GM23338 (cell line): ENCODE measurements around the gene TGFBI. TPM values are rescaled to one million over a fixed set of nuclear protein-coding genes. Genes with fewer than 3 reads are reported as not detected.

Source experiments
- ATAC-seq: fragments of 200-7000 bp; cut with Tn5 transposase; 3 replicates; pipeline ENCODE4 v1.9.1; 2020
- DNase-seq: peaks from one replicate; pipeline ENCODE4 v3.0.0-alpha.2; 2015; ENCODE audit warnings: low spot score
- H2AFZ ChIP-seq: fragments of 200-600 bp; sonication (generic); 2 replicates; pipeline ENCODE4 v1.8.0; 2016; ENCODE audit warnings: antibody characterized with exemption, mild to moderate bottlenecking, moderate library complexity
- H3F3A ChIP-seq: fragments of 200-600 bp; sonication (generic); replicated peaks from 2 replicates; pipeline ENCODE4 v1.8.0; 2017; ENCODE audit warnings: antibody characterized with exemption, mixed run types, low read depth
- H3K27ac ChIP-seq: fragments of 200-600 bp; sonication (generic); 2 replicates; pipeline ENCODE4 v1.6.1; 2016; ENCODE audit warnings: low read depth
- H3K27me3 ChIP-seq: fragments of 200-600 bp; sonication (generic); 2 replicates; pipeline ENCODE4 v1.8.0; 2016; ENCODE audit warnings: mild to moderate bottlenecking, mixed run types, moderate library complexity; ENCODE audit not compliant: insufficient read depth
- H3K36me3 ChIP-seq: fragments of 200-600 bp; sonication (generic); 2 replicates; pipeline ENCODE4 v1.8.0; 2016; ENCODE audit warnings: mild to moderate bottlenecking; ENCODE audit not compliant: insufficient read depth
- H3K4me1 ChIP-seq: fragments of 200-600 bp; sonication (generic); 2 replicates; pipeline ENCODE4 v1.8.0; 2016; ENCODE audit warnings: mild to moderate bottlenecking, moderate library complexity; ENCODE audit not compliant: insufficient read depth
- H3K4me2 ChIP-seq: fragments of 200-600 bp; sonication (generic); 2 replicates; pipeline ENCODE4 v1.7.1; 2017; ENCODE audit warnings: mixed run types
- H3K4me3 ChIP-seq: fragments of 200-600 bp; sonication (generic); 2 replicates; pipeline ENCODE4 v1.6.1; 2016; ENCODE audit warnings: mixed run types
- H3K79me2 ChIP-seq: fragments of 200-600 bp; sonication (generic); replicated peaks from 2 replicates; pipeline ENCODE4 v1.8.0; 2017; ENCODE audit warnings: mild to moderate bottlenecking; ENCODE audit not compliant: insufficient read depth
- H3K9me2 ChIP-seq: fragments of 200-600 bp; sonication (generic); 2 replicates; pipeline ENCODE4 v1.8.0; 2017; ENCODE audit not compliant: insufficient read depth
- H4K20me1 ChIP-seq: fragments of 200-600 bp; sonication (generic); replicated peaks from 2 replicates; pipeline ENCODE4 v1.8.0; 2017; ENCODE audit warnings: mild to moderate bottlenecking; ENCODE audit not compliant: insufficient read depth
- H3K27ac Mint-ChIP-seq: 2 replicates; pipeline ENCODE4 v1.8.0; 2020; ENCODE audit warnings: inconsistent platforms, mild to moderate bottlenecking, moderate library complexity, mixed read lengths
- H3K27me3 Mint-ChIP-seq: 3 replicates; pipeline ENCODE4 v1.8.0; 2022; ENCODE audit warnings: low read depth, mild to moderate bottlenecking, moderate library complexity, mixed read lengths, inconsistent platforms; ENCODE audit not compliant: insufficient read depth, poor library complexity
- H3K36me3 Mint-ChIP-seq: 3 replicates; pipeline ENCODE4 v1.8.0; 2021; ENCODE audit warnings: low read depth, mild to moderate bottlenecking, inconsistent platforms, moderate library complexity, mixed read lengths
- H3K4me1 Mint-ChIP-seq: 3 replicates; pipeline ENCODE4 v1.8.0; 2020; ENCODE audit warnings: mild to moderate bottlenecking, inconsistent platforms, mixed read lengths
- H3K4me3 Mint-ChIP-seq: 3 replicates; pipeline ENCODE4 v1.8.0; 2021; ENCODE audit warnings: moderate library complexity, mild to moderate bottlenecking, inconsistent platforms, mixed read lengths
- H3K9me3 Mint-ChIP-seq: 3 replicates; pipeline ENCODE4 v1.8.0; 2020; ENCODE audit warnings: moderate library complexity, mild to moderate bottlenecking, inconsistent platforms, mixed read lengths
- CREB1 ChIP-seq: fragments of 250-450 bp; sonication (Bioruptor Pico); IDR thresholded peaks from 2 replicates; pipeline ENCODE4 v1.5.0; 2020; ENCODE audit warnings: low read depth, mild to moderate bottlenecking, moderate library complexity
- CTCF ChIP-seq, 2 experiments: fragments of 200-600 bp in 1 of 2; sonication (generic) in 1 of 2; conservative IDR thresholded peaks; 2 replicates each; pipeline versions ENCODE4 v1.5.1 to v1.6.1; 2016 to 2017; ENCODE audit warnings: antibody characterized with exemption in 2 of 2, low read depth in 2 of 2, mild to moderate bottlenecking in 2 of 2, moderate library complexity in 1 of 2
- ETS1 ChIP-seq: IDR thresholded peaks from 2 replicates; pipeline ENCODE4 v1.6.1; 2016; ENCODE audit warnings: antibody characterized with exemption
- EZH2 ChIP-seq: fragments of 200-600 bp; sonication (generic); IDR thresholded peaks from one replicate; pipeline ENCODE4 v1.8.0; 2017; ENCODE audit warnings: antibody characterized with exemption, mild to moderate bottlenecking, low read depth; ENCODE audit not compliant: unreplicated experiment
- EZH2phosphoT487 ChIP-seq: fragments of 200-600 bp; sonication (generic); IDR thresholded peaks from one replicate; pipeline ENCODE4 v1.8.1; 2018; ENCODE audit warnings: antibody characterized with exemption; ENCODE audit not compliant: unreplicated experiment
- JUNB ChIP-seq: IDR thresholded peaks from one replicate; pipeline ENCODE4 v1.6.1; 2016; ENCODE audit warnings: antibody characterized with exemption; ENCODE audit not compliant: unreplicated experiment
- NANOG ChIP-seq: IDR thresholded peaks from 2 replicates; pipeline ENCODE4 v1.6.1; 2016; ENCODE audit warnings: antibody characterized with exemption, borderline replicate concordance
- POLR2AphosphoS5 ChIP-seq: IDR thresholded peaks from 2 replicates; pipeline ENCODE4 v1.6.1; 2016; ENCODE audit warnings: antibody characterized with exemption, low read depth
- STAT1 ChIP-seq: IDR thresholded peaks from one replicate; pipeline ENCODE4 v1.6.1; 2016; ENCODE audit warnings: antibody characterized with exemption; ENCODE audit not compliant: unreplicated experiment
- ZNF114 ChIP-seq: fragments of 250-450 bp; sonication (Bioruptor Pico); IDR thresholded peaks from 2 replicates; pipeline ENCODE4 v1.5.0; 2020; ENCODE audit warnings: mild to moderate bottlenecking, moderate library complexity
- ZNF331 ChIP-seq: fragments of 250-450 bp; sonication (Bioruptor Pico); IDR thresholded peaks from 2 replicates; pipeline ENCODE4 v1.5.0; 2020; ENCODE audit warnings: low read depth, mild to moderate bottlenecking, moderate library complexity
- polyA plus RNA-seq: library from polyadenylated mRNA; unstranded; fragments of >200 nt; fragmentation: Nextera tagmentation; extraction: Ambion mirVana; gene quantifications from 2 replicates; pipeline ENCODE4 v1.2.1, GENCODE V29; 2016
- total RNA-seq: library from RNA; depleted of rRNA; stranded (reverse); fragments of >200 nt; shearing (Covaris generic); gene quantifications from 2 replicates; pipeline ENCODE4 v1.2.3, GENCODE V29; 2014
- TF ChIP-seq, protein P1 (sequence below): IDR thresholded peaks from one replicate; pipeline ENCODE4 v1.6.1; 2018; ENCODE audit warnings: antibody characterized with exemption; ENCODE audit not compliant: unreplicated experiment
- TF ChIP-seq, protein P2 (sequence below): fragments of 250-450 bp; sonication (Bioruptor Pico); IDR thresholded peaks from 2 replicates; pipeline ENCODE4 v1.5.0; 2020; ENCODE audit warnings: mild to moderate bottlenecking, moderate library complexity

Gene TGFBI
- total and polyA plus RNA-seq, 2 experiments from 2014 or later, result 8.9 to 9.4 TPM

GRCh38 chr5:136038635-136039034 lies 9.8 kb downstream of the TGFBI start:
- no peaks in the 10 kb centered on the region for H4K20me1 ChIP-seq
- no peaks in the 10 kb centered on the region for H3K36me3 ChIP-seq
- H3K9me3 Mint-ChIP-seq, result peaks cover 6% of the 10 kb centered on the region; the same call in 2 of the 3 replicates
- H2AFZ ChIP-seq, result no peak overlapping the region
- no peak overlapping the region for H3K4me2 ChIP-seq
- DNase-seq (no peak), ATAC-seq (no peak)
- H3K4me3 ChIP-seq, result no peak overlapping the region
- H3K4me1 Mint-ChIP-seq, result peaks cover 21% of the 10 kb centered on the region
- no peaks in the 10 kb centered on the region for H3F3A ChIP-seq
- H3K9me2 ChIP-seq, result no peaks in the 10 kb centered on the region
- peaks cover 7% of the 10 kb centered on the region; the same call in 2 of the 3 replicates for H3K36me3 Mint-ChIP-seq
- H3K4me3 Mint-ChIP-seq, result no peak overlapping the region
- H3K27ac Mint-ChIP-seq, result no peak overlapping the region
- no peak for TF ChIP-seq EZH2phosphoT487
- TF ChIP-seq ZNF331 (CRISPR knock-in tag), result no peak
- TF ChIP-seq JUNB, result no peak
- TF ChIP-seq CREB1 (CRISPR knock-in tag), result no peak
- no peak for TF ChIP-seq NANOG
- TF ChIP-seq EZH2, result no peak
- TF ChIP-seq, protein P1, sequence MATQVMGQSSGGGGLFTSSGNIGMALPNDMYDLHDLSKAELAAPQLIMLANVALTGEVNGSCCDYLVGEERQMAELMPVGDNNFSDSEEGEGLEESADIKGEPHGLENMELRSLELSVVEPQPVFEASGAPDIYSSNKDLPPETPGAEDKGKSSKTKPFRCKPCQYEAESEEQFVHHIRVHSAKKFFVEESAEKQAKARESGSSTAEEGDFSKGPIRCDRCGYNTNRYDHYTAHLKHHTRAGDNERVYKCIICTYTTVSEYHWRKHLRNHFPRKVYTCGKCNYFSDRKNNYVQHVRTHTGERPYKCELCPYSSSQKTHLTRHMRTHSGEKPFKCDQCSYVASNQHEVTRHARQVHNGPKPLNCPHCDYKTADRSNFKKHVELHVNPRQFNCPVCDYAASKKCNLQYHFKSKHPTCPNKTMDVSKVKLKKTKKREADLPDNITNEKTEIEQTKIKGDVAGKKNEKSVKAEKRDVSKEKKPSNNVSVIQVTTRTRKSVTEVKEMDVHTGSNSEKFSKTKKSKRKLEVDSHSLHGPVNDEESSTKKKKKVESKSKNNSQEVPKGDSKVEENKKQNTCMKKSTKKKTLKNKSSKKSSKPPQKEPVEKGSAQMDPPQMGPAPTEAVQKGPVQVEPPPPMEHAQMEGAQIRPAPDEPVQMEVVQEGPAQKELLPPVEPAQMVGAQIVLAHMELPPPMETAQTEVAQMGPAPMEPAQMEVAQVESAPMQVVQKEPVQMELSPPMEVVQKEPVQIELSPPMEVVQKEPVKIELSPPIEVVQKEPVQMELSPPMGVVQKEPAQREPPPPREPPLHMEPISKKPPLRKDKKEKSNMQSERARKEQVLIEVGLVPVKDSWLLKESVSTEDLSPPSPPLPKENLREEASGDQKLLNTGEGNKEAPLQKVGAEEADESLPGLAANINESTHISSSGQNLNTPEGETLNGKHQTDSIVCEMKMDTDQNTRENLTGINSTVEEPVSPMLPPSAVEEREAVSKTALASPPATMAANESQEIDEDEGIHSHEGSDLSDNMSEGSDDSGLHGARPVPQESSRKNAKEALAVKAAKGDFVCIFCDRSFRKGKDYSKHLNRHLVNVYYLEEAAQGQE, result no peak
- TF ChIP-seq POLR2AphosphoS5, result no peak
- no peak for TF ChIP-seq CTCF (conservative IDR thresholded peaks at IDR 0.05; ENCODE audit: low read depth in 2 of 2)
- no peak for TF ChIP-seq STAT1
- TF ChIP-seq ZNF114 (CRISPR knock-in tag), result no peak
- TF ChIP-seq, protein P2, sequence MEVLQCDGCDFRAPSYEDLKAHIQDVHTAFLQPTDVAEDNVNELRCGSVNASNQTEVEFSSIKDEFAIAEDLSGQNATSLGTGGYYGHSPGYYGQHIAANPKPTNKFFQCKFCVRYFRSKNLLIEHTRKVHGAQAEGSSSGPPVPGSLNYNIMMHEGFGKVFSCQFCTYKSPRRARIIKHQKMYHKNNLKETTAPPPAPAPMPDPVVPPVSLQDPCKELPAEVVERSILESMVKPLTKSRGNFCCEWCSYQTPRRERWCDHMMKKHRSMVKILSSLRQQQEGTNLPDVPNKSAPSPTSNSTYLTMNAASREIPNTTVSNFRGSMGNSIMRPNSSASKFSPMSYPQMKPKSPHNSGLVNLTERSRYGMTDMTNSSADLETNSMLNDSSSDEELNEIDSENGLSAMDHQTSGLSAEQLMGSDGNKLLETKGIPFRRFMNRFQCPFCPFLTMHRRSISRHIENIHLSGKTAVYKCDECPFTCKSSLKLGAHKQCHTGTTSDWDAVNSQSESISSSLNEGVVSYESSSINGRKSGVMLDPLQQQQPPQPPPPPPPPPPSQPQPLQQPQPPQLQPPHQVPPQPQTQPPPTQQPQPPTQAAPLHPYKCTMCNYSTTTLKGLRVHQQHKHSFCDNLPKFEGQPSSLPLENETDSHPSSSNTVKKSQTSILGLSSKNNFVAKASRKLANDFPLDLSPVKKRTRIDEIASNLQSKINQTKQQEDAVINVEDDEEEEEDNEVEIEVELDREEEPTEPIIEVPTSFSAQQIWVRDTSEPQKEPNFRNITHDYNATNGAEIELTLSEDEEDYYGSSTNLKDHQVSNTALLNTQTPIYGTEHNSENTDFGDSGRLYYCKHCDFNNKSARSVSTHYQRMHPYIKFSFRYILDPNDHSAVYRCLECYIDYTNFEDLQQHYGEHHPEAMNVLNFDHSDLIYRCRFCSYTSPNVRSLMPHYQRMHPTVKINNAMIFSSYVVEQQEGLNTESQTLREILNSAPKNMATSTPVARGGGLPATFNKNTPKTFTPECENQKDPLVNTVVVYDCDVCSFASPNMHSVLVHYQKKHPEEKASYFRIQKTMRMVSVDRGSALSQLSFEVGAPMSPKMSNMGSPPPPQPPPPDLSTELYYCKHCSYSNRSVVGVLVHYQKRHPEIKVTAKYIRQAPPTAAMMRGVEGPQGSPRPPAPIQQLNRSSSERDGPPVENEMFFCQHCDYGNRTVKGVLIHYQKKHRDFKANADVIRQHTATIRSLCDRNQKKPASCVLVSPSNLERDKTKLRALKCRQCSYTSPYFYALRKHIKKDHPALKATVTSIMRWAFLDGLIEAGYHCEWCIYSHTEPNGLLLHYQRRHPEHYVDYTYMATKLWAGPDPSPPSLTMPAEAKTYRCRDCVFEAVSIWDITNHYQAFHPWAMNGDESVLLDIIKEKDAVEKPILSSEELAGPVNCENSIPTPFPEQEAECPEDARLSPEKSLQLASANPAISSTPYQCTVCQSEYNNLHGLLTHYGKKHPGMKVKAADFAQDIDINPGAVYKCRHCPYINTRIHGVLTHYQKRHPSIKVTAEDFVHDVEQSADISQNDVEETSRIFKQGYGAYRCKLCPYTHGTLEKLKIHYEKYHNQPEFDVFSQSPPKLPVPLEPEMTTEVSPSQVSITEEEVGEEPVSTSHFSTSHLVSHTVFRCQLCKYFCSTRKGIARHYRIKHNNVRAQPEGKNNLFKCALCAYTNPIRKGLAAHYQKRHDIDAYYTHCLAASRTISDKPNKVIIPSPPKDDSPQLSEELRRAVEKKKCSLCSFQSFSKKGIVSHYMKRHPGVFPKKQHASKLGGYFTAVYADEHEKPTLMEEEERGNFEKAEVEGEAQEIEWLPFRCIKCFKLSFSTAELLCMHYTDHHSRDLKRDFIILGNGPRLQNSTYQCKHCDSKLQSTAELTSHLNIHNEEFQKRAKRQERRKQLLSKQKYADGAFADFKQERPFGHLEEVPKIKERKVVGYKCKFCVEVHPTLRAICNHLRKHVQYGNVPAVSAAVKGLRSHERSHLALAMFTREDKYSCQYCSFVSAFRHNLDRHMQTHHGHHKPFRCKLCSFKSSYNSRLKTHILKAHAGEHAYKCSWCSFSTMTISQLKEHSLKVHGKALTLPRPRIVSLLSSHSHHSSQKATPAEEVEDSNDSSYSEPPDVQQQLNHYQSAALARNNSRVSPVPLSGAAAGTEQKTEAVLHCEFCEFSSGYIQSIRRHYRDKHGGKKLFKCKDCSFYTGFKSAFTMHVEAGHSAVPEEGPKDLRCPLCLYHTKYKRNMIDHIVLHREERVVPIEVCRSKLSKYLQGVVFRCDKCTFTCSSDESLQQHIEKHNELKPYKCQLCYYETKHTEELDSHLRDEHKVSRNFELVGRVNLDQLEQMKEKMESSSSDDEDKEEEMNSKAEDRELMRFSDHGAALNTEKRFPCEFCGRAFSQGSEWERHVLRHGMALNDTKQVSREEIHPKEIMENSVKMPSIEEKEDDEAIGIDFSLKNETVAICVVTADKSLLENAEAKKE (CRISPR knock-in tag), result no peak
- TF ChIP-seq ETS1, result no peak
- no peaks in the 10 kb centered on the region for H3K4me1 ChIP-seq
- peaks cover 8% of the 10 kb centered on the region for H3K27me3 Mint-ChIP-seq
- H3K27me3 ChIP-seq, result no peaks in the 10 kb centered on the region
- no peak overlapping the region for H3K27ac ChIP-seq
- H3K79me2 ChIP-seq, result no peaks in the 10 kb centered on the region
